HCT116 (cell line): ENCODE data around the gene MRPS34. TPM values are rescaled to one million over a fixed set of nuclear protein-coding genes. Genes with fewer than 3 reads are reported as not detected.

Experiments
- ATAC-seq: fragments of 200-7000 bp; cut with Tn5 transposase; 2 replicates; pipeline ENCODE4 v1.9.1; 2020; ENCODE audit warnings: mild to moderate bottlenecking, moderate library complexity
- BruUV-seq: library from RNA; stranded (reverse); fragments of 400-500 nt; replicated peaks from 2 replicates; lab custom pipeline; 2021; lab: Mats Ljungman, UMichigan
- CTCF ChIA-PET: fragments of 300-600 bp; sonication (Branson Sonifier 250); formaldehyde crosslinking; loops from one replicate; lab custom pipeline; 2021; ENCODE audit warnings: antibody characterized with exemption; lab: Charles Lee
- POLR2A ChIA-PET: fragments of 300-600, 350-600 bp; sonication (Branson Sonifier 250); formaldehyde crosslinking; loops from one replicate; lab custom pipeline; 2021; ENCODE audit warnings: antibody characterized with exemption; lab: Charles Lee
- RAD21 ChIA-PET, 2 experiments: fragments of 300-600 bp; sonication (Branson Sonifier 250); formaldehyde crosslinking; loops; one replicate each; lab custom pipeline; 2023; ENCODE audit warnings: low total read pairs in 2 of 2; ENCODE audit not compliant: uncharacterized antibody in 2 of 2, unreplicated experiment in 2 of 2, low non-redundant PET in 1 of 2; lab: Charles Lee
- DNase-seq: peaks from one replicate; pipeline ENCODE4 v3.0.0-alpha.2; 2010; ENCODE audit warnings: low read depth, low spot score
- H2AFZ ChIP-seq: fragments of 200-600 bp; shearing (Covaris generic), sonication (generic); 2 replicates; pipeline ENCODE4 v1.6.1; 2017; ENCODE audit warnings: low read depth, mixed run types, mixed read lengths, antibody characterized with exemption, low read length; ENCODE audit not compliant: poor library complexity, severe bottlenecking
- H3K27ac ChIP-seq: 2 replicates; pipeline ENCODE4 v1.5.1; 2012; ENCODE audit warnings: low read depth, low read length
- H3K27me3 ChIP-seq: fragments of 200-600 bp; sonication (generic); 2 replicates; pipeline ENCODE4 v1.6.1; 2016; ENCODE audit warnings: mixed run types, low read length, mixed read lengths; ENCODE audit not compliant: insufficient read depth
- H3K36me3 ChIP-seq, 2 experiments: fragments of 200-500 bp in 1 of 2; fragments of 200-600 bp in 1 of 2; sonication (Bioruptor generic) in 1 of 2; sonication (generic) in 1 of 2; 2 replicates each; pipeline versions ENCODE4 v1.5.1 to v1.6.1; 2014 to 2016; ENCODE audit warnings: low read length in 2 of 2, inconsistent platforms in 1 of 2, mixed read lengths in 1 of 2, mixed run types in 1 of 2; ENCODE audit not compliant: insufficient read depth in 2 of 2, control insufficient read depth in 1 of 2
- H3K4me1 ChIP-seq, 2 experiments: fragments of 200-600 bp in 1 of 2; sonication (generic) in 1 of 2; 2 replicates each; pipeline versions ENCODE4 v1.5.1 to v1.6.1; 2012 to 2017; ENCODE audit warnings: low read length in 2 of 2, inconsistent platforms in 1 of 2, mild to moderate bottlenecking in 1 of 2, mixed read lengths in 1 of 2, mixed run types in 1 of 2, moderate library complexity in 1 of 2; ENCODE audit not compliant: insufficient read depth in 2 of 2, control insufficient read depth in 1 of 2
- H3K4me2 ChIP-seq: fragments of 200-600 bp; sonication (generic); 2 replicates; pipeline ENCODE4 v1.6.1; 2017; ENCODE audit warnings: mixed run types, low read length, mixed read lengths
- H3K4me3 ChIP-seq, 2 experiments: fragments of 200-600 bp in 1 of 2; sonication (generic) in 1 of 2; replicated peaks in 1 of 2; 2 replicates each; pipeline ENCODE4 v1.5.1; 2011 to 2016; ENCODE audit warnings: low read length in 2 of 2, control low read depth in 1 of 2, low read depth in 1 of 2, mild to moderate bottlenecking in 1 of 2, mixed read lengths in 1 of 2, mixed run types in 1 of 2
- H3K79me2 ChIP-seq: fragments of 200-600 bp; sonication (generic); 2 replicates; pipeline ENCODE4 v1.6.1; 2017; ENCODE audit warnings: mild to moderate bottlenecking, mixed run types, low read length, moderate library complexity, mixed read lengths; ENCODE audit not compliant: insufficient read depth
- H3K9ac ChIP-seq: fragments of 200-600 bp; sonication (generic); 2 replicates; pipeline ENCODE4 v1.6.1; 2016; ENCODE audit warnings: low read length, mixed read lengths
- H3K9me2 ChIP-seq: fragments of 200-600 bp; sonication (generic), shearing (Covaris generic); 2 replicates; pipeline ENCODE4 v1.6.1; 2017; ENCODE audit warnings: mixed run types, mild to moderate bottlenecking, moderate library complexity; ENCODE audit not compliant: insufficient read depth
- H3K9me3 ChIP-seq, 2 experiments: fragments of 200-500 bp in 1 of 2; fragments of 200-600 bp in 1 of 2; sonication (Bioruptor generic) in 1 of 2; sonication (generic) in 1 of 2; 2 replicates each; pipeline ENCODE4 v1.6.1; 2014 to 2017; ENCODE audit warnings: low read length in 2 of 2, mixed read lengths in 2 of 2, inconsistent platforms in 1 of 2, low read depth in 1 of 2, mild to moderate bottlenecking in 1 of 2, mixed run types in 1 of 2, moderate library complexity in 1 of 2; ENCODE audit not compliant: control insufficient read depth in 1 of 2, insufficient read depth in 1 of 2
- H4K20me1 ChIP-seq: fragments of 200-600 bp; sonication (generic), shearing (Covaris generic); 2 replicates; pipeline ENCODE4 v1.6.1; 2017; ENCODE audit warnings: mixed run types, mild to moderate bottlenecking, moderate library complexity; ENCODE audit not compliant: insufficient read depth
- ATF3 ChIP-seq: IDR thresholded peaks from 2 replicates; pipeline ENCODE4 v1.6.1; 2012
- CBX3 ChIP-seq: IDR thresholded peaks from 2 replicates; pipeline ENCODE4 v1.6.1; 2012; ENCODE audit warnings: low read depth
- CEBPB ChIP-seq: IDR thresholded peaks from 2 replicates; pipeline ENCODE4 v1.6.1; 2012; ENCODE audit warnings: low read depth
- POLR2A ChIP-seq: IDR thresholded peaks from 2 replicates; pipeline ENCODE4 v1.7.0; 2011; ENCODE audit warnings: borderline replicate concordance; ENCODE audit not compliant: insufficient read depth, insufficient read length; ENCODE audit errors: extremely low read depth
- POLR2AphosphoS5 ChIP-seq: IDR thresholded peaks from 2 replicates; pipeline ENCODE4 v1.6.1; 2011; ENCODE audit warnings: mild to moderate bottlenecking, low read depth, low read length, moderate library complexity
- RAD21 ChIP-seq: IDR thresholded peaks from 2 replicates; pipeline ENCODE4 v1.6.1; 2012; ENCODE audit warnings: low read depth, mild to moderate bottlenecking
- REST ChIP-seq: IDR thresholded peaks from 2 replicates; pipeline ENCODE4 v1.6.1; 2012; ENCODE audit warnings: low read depth
- SP1 ChIP-seq: IDR thresholded peaks from 2 replicates; pipeline ENCODE4 v1.6.1; 2012; ENCODE audit warnings: low read depth
- SRF ChIP-seq: IDR thresholded peaks from 2 replicates; pipeline ENCODE4 v1.6.1; 2012; ENCODE audit warnings: low read depth
- YY1 ChIP-seq: IDR thresholded peaks from 2 replicates; pipeline ENCODE4 v1.6.1; 2011; ENCODE audit warnings: low read length, low read depth, moderate library complexity, mild to moderate bottlenecking; ENCODE audit not compliant: insufficient replicate concordance; ENCODE audit errors: extremely low read depth
- ZFX ChIP-seq: fragments of 450-650 bp; IDR thresholded peaks from 2 replicates; pipeline ENCODE4 v1.6.1; 2017
- intact Hi-C: fragments of 100-400 bp; cut with micrococcal nuclease; formaldehyde crosslinking; loops from 2 replicates; pipeline ENCODE4 v1.10.0; 2022
- total RNA-seq: library from RNA; stranded (reverse); gene quantifications from one replicate; pipeline ENCODE4 v1.2.1, GENCODE V29; 2021; ENCODE audit not compliant: unreplicated experiment
- TF ChIP-seq, protein P1 (sequence below): IDR thresholded peaks from 2 replicates; pipeline ENCODE4 v1.6.1; 2011; ENCODE audit warnings: mild to moderate bottlenecking, low read length, moderate library complexity; ENCODE audit not compliant: insufficient replicate concordance; ENCODE audit errors: extremely low read depth

Gene MRPS34
- total RNA-seq, 1 experiment from 2014 or later: 200 TPM

GRCh38 chr16:1791256-1791942 is 18.5 kb upstream of the MRPS34 start:
- H3K9me2 ChIP-seq: no peaks in the 10 kb centered on the region
- no peaks in the 10 kb centered on the region for H4K20me1 ChIP-seq
- no peak overlapping the region for H3K4me3 ChIP-seq
- no peak overlapping the region for H3K9ac ChIP-seq
- no peak for TF ChIP-seq REST
- TF ChIP-seq CBX3: no peak
- no peak for TF ChIP-seq POLR2AphosphoS5
- TF ChIP-seq YY1: no peak
- no peak for TF ChIP-seq ZFX
- no peak for TF ChIP-seq ATF3
- TF ChIP-seq RAD21: no peak
- no peak for TF ChIP-seq CEBPB
- TF ChIP-seq SP1: no peak
- TF ChIP-seq SRF: no peak
- TF ChIP-seq, protein P1, sequence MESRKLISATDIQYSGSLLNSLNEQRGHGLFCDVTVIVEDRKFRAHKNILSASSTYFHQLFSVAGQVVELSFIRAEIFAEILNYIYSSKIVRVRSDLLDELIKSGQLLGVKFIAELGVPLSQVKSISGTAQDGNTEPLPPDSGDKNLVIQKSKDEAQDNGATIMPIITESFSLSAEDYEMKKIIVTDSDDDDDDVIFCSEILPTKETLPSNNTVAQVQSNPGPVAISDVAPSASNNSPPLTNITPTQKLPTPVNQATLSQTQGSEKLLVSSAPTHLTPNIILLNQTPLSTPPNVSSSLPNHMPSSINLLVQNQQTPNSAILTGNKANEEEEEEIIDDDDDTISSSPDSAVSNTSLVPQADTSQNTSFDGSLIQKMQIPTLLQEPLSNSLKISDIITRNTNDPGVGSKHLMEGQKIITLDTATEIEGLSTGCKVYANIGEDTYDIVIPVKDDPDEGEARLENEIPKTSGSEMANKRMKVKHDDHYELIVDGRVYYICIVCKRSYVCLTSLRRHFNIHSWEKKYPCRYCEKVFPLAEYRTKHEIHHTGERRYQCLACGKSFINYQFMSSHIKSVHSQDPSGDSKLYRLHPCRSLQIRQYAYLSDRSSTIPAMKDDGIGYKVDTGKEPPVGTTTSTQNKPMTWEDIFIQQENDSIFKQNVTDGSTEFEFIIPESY: no peak
- TF ChIP-seq POLR2A: no peak
- TF ChIP-seq, all 23 proteins: peak for 0
- no peaks in the 10 kb centered on the region for H3K9me3 ChIP-seq
- H3K27me3 ChIP-seq: no peaks in the 10 kb centered on the region
- no peaks in the 10 kb centered on the region for H3K4me1 ChIP-seq
- no TSS peak for BruUV-seq
- peaks cover 12% of the 10 kb centered on the region; the same call in 1 of the 2 replicates for H3K79me2 ChIP-seq
- no peak overlapping the region for H3K27ac ChIP-seq
- RAD21 ChIA-PET: no interaction called here
- no peak overlapping the region for H3K4me2 ChIP-seq
- ATAC-seq (no peak), DNase-seq (no peak)
- no peaks in the 10 kb centered on the region; a peak in 1 of 4 replicates for H3K36me3 ChIP-seq
- POLR2A ChIA-PET: no interaction called here
- no peak overlapping the region for H2AFZ ChIP-seq
- intact Hi-C loops: no loop called here
- CTCF ChIA-PET: no interaction called here
